Progenitor cell of endocrine pancreas (in vitro differentiated cells): ENCODE measurements around the gene MYMX. TPM values are rescaled to one million over a fixed set of nuclear protein-coding genes. Genes with fewer than 3 reads are reported as not detected.

Experiments used
- total RNA-seq: library from RNA; stranded (reverse); gene quantifications from 2 replicates; pipeline ENCODE4 v1.2.1, GENCODE V29; 2021

Gene MYMX
- total RNA-seq, 1 donor from 2014 or later = not detected

Other genes starting within 250 kb of the MYMX start
- gene MRPL14, start 89.5 kb upstream of the MYMX start, total RNA-seq = 49.9 and 51.1 TPM in 2 replicates
- gene TMEM63B, start 89.4 kb upstream of the MYMX start, total RNA-seq = 69.1 and 72.3 TPM in 2 replicates
- gene CAPN11, start 58.1 kb upstream of the MYMX start, total RNA-seq = not detected in 2 replicates
- 24.1 and 26.2 TPM in 2 replicates for gene SLC29A1, start 6.7 kb downstream of the MYMX start, total RNA-seq
- gene HSP90AB1, start 30.2 kb downstream of the MYMX start, total RNA-seq = 1,214 and 1,216 TPM in 2 replicates
- 45.9 and 50.3 TPM in 2 replicates for gene SLC35B2, start 40.6 kb downstream of the MYMX start, total RNA-seq
- 7.1 TPM in 2 replicates for gene NFKBIE, start 48.6 kb downstream of the MYMX start, total RNA-seq
- 3.5 and 4.7 TPM in 2 replicates for gene TMEM151B, start 53.5 kb downstream of the MYMX start, total RNA-seq
- 26.5 and 28.8 TPM in 2 replicates for gene AARS2, start 96.4 kb downstream of the MYMX start, total RNA-seq
- gene SPATS1, start 125.7 kb downstream of the MYMX start, total RNA-seq = not detected in 2 replicates
- 30.4 and 30.5 TPM in 2 replicates for gene CDC5L, start 170.8 kb downstream of the MYMX start, total RNA-seq